Measurements from ENCODE around the gene LONP2. TPM values are rescaled to one million over a fixed set of nuclear protein-coding genes. Genes with fewer than 3 reads are reported as not detected.

Gene LONP2
- total and polyA plus RNA-seq, 9 of the 15 experiments (the other 6 are each of a cell fraction or from before 2014, with no cell fraction given) = 8.1 to 41.2 (median 25.6) TPM

- Histone ChIP-seq H2AFZ (ENCODE audit: low read depth, low read length) (no peak overlapping the region), H3K4me3 (no peak overlapping the region), H3K27me3 (ENCODE audit: control insufficient read depth in 2 of 2, insufficient read depth in 2 of 2, low read length in 2 of 2) (peaks cover 15 to 30% of the 10 kb centered on the region in 2 experiments), H3K36me3 (ENCODE audit: control insufficient read depth, insufficient read depth, low read length) (no peaks in the 10 kb centered on the region), H3K4me2 (ENCODE audit: insufficient read depth, low read length) (no peak overlapping the region), H3K27ac (ENCODE audit: extremely low read depth, low read depth, low read length) (no peak overlapping the region), H3K4me1 (replicated peaks in 1 of 2; ENCODE audit: control insufficient read depth in 2 of 2, insufficient read depth in 2 of 2, low read length in 2 of 2) (no peaks in the 10 kb centered on the region), H3K9me1 (ENCODE audit: control insufficient read depth, insufficient read depth, low read length) (no peaks in the 10 kb centered on the region), H4K20me1 (replicated peaks; ENCODE audit: control insufficient read depth, insufficient read depth, low read length) (no peaks in the 10 kb centered on the region), H3K79me2 (ENCODE audit: control insufficient read depth, insufficient read depth, low read length) (no peaks in the 10 kb centered on the region), H3K9me3 (replicated peaks; ENCODE audit: control insufficient read depth, insufficient read depth, low read depth, low read length) (no peaks in the 10 kb centered on the region), H3K9ac (ENCODE audit: insufficient read depth in 1 of 2, low read depth in 2 of 2, low read length in 2 of 2) (no peak overlapping the region)
- WGBS (ENCODE audit: insufficient coverage, low coverage, missing lambda C conversion rate) = 2% methylated on average over 3 of the region's 3 CpGs
- ATAC-seq (no peak), FAIRE-seq (no peak), DNase-seq (ENCODE audit: extremely low read depth in 1 of 4, low spot score in 3 of 4) (no peak)
- ChIA-PET CTCF (ENCODE audit: low intra/inter-chr PET ratio) (no interaction called here), POLR2A (interaction anchor here (0.6 kb wide), 1 partner anchor 306 kb away, joined by 3 read pairs; no protein-coding TSS in a partner anchor)
- intact Hi-C loops (cut with micrococcal nuclease) (no loop called here), in situ Hi-C loops (cut with MboI) (no loop called here)
- no TSS peak for BruUV-seq (replicated peaks)
- TF ChIP-seq ZBTB17 (CRISPR knock-in tag; IDR thresholded peaks at IDR 0.05) (no peak), U2AF2 (optimal IDR thresholded peaks at IDR 0.05; ENCODE audit: low read depth, low read length) (no peak), IRF1 (CRISPR knock-in tag; IDR thresholded peaks at IDR 0.05; ENCODE audit: borderline replicate concordance) (no peak), ZNF57 (CRISPR knock-in tag; IDR thresholded peaks at IDR 0.05) (no peak), DMBX1 (CRISPR knock-in tag; IDR thresholded peaks at IDR 0.05; ENCODE audit: borderline replicate concordance) (no peak), RBBP5 (IDR thresholded peaks at IDR 0.05; ENCODE audit: borderline replicate concordance, insufficient read depth, low read length, poor library complexity, severe bottlenecking) (no peak), SRSF9 (IDR thresholded peaks at IDR 0.05; ENCODE audit: borderline replicate concordance, low read depth, low read length) (no peak)
- TF ChIP-seq, protein P1, sequence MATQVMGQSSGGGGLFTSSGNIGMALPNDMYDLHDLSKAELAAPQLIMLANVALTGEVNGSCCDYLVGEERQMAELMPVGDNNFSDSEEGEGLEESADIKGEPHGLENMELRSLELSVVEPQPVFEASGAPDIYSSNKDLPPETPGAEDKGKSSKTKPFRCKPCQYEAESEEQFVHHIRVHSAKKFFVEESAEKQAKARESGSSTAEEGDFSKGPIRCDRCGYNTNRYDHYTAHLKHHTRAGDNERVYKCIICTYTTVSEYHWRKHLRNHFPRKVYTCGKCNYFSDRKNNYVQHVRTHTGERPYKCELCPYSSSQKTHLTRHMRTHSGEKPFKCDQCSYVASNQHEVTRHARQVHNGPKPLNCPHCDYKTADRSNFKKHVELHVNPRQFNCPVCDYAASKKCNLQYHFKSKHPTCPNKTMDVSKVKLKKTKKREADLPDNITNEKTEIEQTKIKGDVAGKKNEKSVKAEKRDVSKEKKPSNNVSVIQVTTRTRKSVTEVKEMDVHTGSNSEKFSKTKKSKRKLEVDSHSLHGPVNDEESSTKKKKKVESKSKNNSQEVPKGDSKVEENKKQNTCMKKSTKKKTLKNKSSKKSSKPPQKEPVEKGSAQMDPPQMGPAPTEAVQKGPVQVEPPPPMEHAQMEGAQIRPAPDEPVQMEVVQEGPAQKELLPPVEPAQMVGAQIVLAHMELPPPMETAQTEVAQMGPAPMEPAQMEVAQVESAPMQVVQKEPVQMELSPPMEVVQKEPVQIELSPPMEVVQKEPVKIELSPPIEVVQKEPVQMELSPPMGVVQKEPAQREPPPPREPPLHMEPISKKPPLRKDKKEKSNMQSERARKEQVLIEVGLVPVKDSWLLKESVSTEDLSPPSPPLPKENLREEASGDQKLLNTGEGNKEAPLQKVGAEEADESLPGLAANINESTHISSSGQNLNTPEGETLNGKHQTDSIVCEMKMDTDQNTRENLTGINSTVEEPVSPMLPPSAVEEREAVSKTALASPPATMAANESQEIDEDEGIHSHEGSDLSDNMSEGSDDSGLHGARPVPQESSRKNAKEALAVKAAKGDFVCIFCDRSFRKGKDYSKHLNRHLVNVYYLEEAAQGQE (IDR thresholded peaks at IDR 0.05; ENCODE audit: borderline replicate concordance) = no peak
- TF ChIP-seq, protein P1 (CRISPR knock-in tag; IDR thresholded peaks at IDR 0.05; ENCODE audit: low read depth) = no peak
- TF ChIP-seq, protein P2, sequence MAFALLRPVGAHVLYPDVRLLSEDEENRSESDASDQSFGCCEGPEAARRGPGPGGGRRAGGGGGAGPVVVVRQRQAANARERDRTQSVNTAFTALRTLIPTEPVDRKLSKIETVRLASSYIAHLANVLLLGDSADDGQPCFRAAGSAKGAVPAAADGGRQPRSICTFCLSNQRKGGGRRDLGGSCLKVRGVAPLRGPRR (CRISPR knock-in tag; IDR thresholded peaks at IDR 0.05) = no peak
- TF ChIP-seq, protein P3, sequence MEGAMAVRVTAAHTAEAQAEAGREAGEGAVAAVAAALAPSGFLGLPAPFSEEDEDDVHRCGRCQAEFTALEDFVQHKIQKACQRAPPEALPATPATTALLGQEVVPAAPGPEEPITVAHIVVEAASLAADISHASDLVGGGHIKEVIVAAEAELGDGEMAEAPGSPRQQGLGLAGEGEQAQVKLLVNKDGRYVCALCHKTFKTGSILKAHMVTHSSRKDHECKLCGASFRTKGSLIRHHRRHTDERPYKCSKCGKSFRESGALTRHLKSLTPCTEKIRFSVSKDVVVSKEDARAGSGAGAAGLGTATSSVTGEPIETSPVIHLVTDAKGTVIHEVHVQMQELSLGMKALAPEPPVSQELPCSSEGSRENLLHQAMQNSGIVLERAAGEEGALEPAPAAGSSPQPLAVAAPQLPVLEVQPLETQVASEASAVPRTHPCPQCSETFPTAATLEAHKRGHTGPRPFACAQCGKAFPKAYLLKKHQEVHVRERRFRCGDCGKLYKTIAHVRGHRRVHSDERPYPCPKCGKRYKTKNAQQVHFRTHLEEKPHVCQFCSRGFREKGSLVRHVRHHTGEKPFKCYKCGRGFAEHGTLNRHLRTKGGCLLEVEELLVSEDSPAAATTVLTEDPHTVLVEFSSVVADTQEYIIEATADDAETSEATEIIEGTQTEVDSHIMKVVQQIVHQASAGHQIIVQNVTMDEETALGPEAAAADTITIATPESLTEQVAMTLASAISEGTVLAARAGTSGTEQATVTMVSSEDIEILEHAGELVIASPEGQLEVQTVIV (CRISPR knock-in tag; IDR thresholded peaks at IDR 0.05; ENCODE audit: borderline replicate concordance) = no peak
These were observed 25.6 kb upstream of the LONP2 start for GRCh38 chr16:48218473-48218872.
